Measurements from ENCODE around the gene PHTF2.

GRCh38 chr7:77791956-77792355, 6.6 kb upstream of the PHTF2 start:
- TF ChIP-seq CTCF (IDR thresholded peaks at IDR 0.05; ENCODE audit: borderline replicate concordance, extremely low read depth, low read length, poor library complexity, severe bottlenecking) (no peak), EZH2 (IDR thresholded peaks at IDR 0.05; ENCODE audit: borderline replicate concordance, low read depth, low read length, severe bottlenecking) (no peak)

Measured in DND-41 (cell line).